MM.1S (cell line): ENCODE data around the gene RAB3GAP2.
"Not testable (repeated sequence)": the region's sequence is repeated elsewhere in the genome, so short reads cannot be mapped to it uniquely, and the experiment has no call there.

Experiments
- CTCF ChIP-seq: fragments of 300-600 bp; sonication (generic); IDR thresholded peaks from 2 replicates; pipeline ENCODE4 v1.5.1; 2016; ENCODE audit warnings: antibody characterized with exemption, low read length, mixed read lengths
- EZH2 ChIP-seq: fragments of 300-600 bp; sonication (generic); optimal IDR thresholded peaks from 2 replicates; pipeline ENCODE3; 2017; ENCODE audit warnings: low read depth, mild to moderate bottlenecking, antibody characterized with exemption, low read length, mixed read lengths

GRCh38 chr1:220310147-220310546 lies 37.9 kb upstream of the RAB3GAP2 start:
- TF ChIP-seq CTCF, EZH2: not testable (repeated sequence)
